HG03196 (cell line): Measurements from ENCODE around the gene HOXD1.

Source experiments
- ATAC-seq: cut with Tn5 transposase; IDR thresholded peaks from one replicate; pipeline ENCODE4 v1.9.1; 2021; ENCODE audit not compliant: unreplicated experiment

Gene HOXD1

GRCh38 chr2:176187899-176188773 is at the start of gene HOXD1:
HOXD1 (plus strand) TSS chr2:176188668; CDS start chr2:176188802, 134 bp downstream.
- ATAC-seq = no peak

GRCh38 chr2:176138923-176139660 is 49.4 kb upstream of the HOXD1 start:
- no peak for ATAC-seq

GRCh38 chr2:176139661-176140512 is 48.6 kb upstream of the HOXD1 start:
- no peak for ATAC-seq

GRCh38 chr2:176140513-176141317 is 47.8 kb upstream of the HOXD1 start:
- peak; percentile 92 for ATAC-seq

GRCh38 chr2:176142281-176142680 is 46.2 kb upstream of the HOXD1 start:
- no peak for ATAC-seq

- ATAC-seq = no peak
These were observed 43.1 kb upstream of the HOXD1 start for GRCh38 chr2:176145085-176145969.

GRCh38 chr2:176146101-176146500 is 42.4 kb upstream of the HOXD1 start:
- ATAC-seq = no peak

GRCh38 chr2:176146645-176147044 is 41.8 kb upstream of the HOXD1 start:
- no peak for ATAC-seq

- ATAC-seq = no peak
These were observed 41.2 kb upstream of the HOXD1 start for GRCh38 chr2:176147210-176147799.

GRCh38 chr2:176147800-176148496 is 40.5 kb upstream of the HOXD1 start:
- no peak for ATAC-seq

GRCh38 chr2:176148751-176149421 is 39.6 kb upstream of the HOXD1 start:
- ATAC-seq = no peak

- no peak for ATAC-seq
These were observed 39.0 kb upstream of the HOXD1 start for GRCh38 chr2:176149481-176149938.

- no peak for ATAC-seq
These were observed 38.4 kb upstream of the HOXD1 start for GRCh38 chr2:176149939-176150583.

GRCh38 chr2:176150584-176151441 is 37.7 kb upstream of the HOXD1 start:
- ATAC-seq = no peak

- no peak for ATAC-seq
These were observed 36.8 kb upstream of the HOXD1 start, which contains the start of gene HOXD4 for GRCh38 chr2:176151442-176152287. HOXD4 (plus strand) TSS chr2:176151550; CDS start chr2:176151634, 84 bp downstream.
